Measurements from ENCODE around the gene RANGRF.
"Not testable (repeated sequence)": the region's sequence is repeated elsewhere in the genome, so short reads cannot be mapped to it uniquely, and the experiment has no call there.

Gene RANGRF

DNA sequence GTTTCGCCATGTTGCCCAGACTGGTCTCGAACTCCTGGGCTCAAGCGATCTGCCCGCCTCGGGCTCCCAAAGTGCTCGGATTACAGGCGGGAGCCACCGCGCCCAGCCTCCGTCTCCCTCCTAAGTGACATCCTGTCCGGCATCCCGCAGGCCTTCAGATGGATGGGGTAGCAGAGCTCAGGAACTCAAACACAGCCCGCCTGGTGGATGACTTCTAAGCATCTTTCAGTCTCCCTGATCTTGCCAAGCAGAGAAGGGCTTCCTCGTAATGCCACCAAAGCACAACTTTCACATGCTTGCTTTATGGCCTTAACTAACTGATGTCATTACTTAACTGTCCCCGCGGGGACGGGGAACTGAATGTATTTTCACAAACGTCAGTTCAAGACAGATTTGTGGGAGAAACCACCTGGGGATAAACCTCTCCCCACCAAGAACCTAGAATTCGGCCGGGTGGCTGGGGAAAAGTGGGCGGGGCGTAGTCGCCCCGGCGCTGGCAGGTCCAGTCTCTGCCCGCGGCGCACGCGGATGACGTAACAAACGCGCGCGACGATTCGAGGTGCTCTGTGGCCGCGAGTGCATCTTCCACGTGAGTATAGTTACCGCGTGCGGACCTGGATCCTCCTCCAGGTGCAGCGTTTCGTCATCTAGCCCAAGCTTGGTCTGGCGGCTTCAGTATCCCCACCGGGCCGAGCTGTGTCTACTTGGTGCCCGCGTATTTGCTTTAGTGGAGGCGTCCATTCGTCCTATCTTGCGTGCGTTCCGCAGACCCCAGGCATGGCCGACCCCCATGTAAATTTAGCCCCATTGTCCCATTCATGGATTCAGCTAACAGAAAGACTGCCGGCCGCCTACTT, 39.5 kb upstream of the RANGRF start, which contains the start of gene PFAS:
TSS of gene PFAS (plus strand) at position 539 of the 857 bp plus-strand sequence. CDS start 4,649 bp downstream, outside the sequence.
- H3K27me3 ChIP-seq (ENCODE audit: control insufficient read depth, low read length) = no peaks in the 10 kb centered on the region
- peaks cover 77% of the 10 kb centered on the region for H3K79me2 ChIP-seq (ENCODE audit: control insufficient read depth, low read length)
- peaks cover 25% of the 10 kb centered on the region for H3F3A ChIP-seq (ENCODE audit: control insufficient read depth, insufficient read depth)
- no peaks in the 10 kb centered on the region for H4K20me1 ChIP-seq (ENCODE audit: control insufficient read depth, insufficient read depth, low read depth, low read length)
- H3K27ac ChIP-seq (ENCODE audit: low read depth, low read length) = peak within 1 kb of the TSS; percentile 99
- H3K9me3 ChIP-seq (ENCODE audit: control insufficient read depth, insufficient read depth, low read length) = no peaks in the 10 kb centered on the region
- H3K9me2 ChIP-seq (replicated peaks; ENCODE audit: control insufficient read depth, low read length) = no peaks in the 10 kb centered on the region
- H3K4me1 ChIP-seq (ENCODE audit: control insufficient read depth, low read length) = peaks cover 35% of the 10 kb centered on the region
- TF ChIP-seq, protein P1, sequence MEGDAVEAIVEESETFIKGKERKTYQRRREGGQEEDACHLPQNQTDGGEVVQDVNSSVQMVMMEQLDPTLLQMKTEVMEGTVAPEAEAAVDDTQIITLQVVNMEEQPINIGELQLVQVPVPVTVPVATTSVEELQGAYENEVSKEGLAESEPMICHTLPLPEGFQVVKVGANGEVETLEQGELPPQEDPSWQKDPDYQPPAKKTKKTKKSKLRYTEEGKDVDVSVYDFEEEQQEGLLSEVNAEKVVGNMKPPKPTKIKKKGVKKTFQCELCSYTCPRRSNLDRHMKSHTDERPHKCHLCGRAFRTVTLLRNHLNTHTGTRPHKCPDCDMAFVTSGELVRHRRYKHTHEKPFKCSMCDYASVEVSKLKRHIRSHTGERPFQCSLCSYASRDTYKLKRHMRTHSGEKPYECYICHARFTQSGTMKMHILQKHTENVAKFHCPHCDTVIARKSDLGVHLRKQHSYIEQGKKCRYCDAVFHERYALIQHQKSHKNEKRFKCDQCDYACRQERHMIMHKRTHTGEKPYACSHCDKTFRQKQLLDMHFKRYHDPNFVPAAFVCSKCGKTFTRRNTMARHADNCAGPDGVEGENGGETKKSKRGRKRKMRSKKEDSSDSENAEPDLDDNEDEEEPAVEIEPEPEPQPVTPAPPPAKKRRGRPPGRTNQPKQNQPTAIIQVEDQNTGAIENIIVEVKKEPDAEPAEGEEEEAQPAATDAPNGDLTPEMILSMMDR (IDR thresholded peaks at IDR 0.05; ENCODE audit: low read depth, low read length, poor library complexity, severe bottlenecking) = no peak
- TF ChIP-seq EZH2phosphoT487 (IDR thresholded peaks at IDR 0.05; ENCODE audit: borderline replicate concordance, low read length) = no peak
- H3K36me3 ChIP-seq (ENCODE audit: control insufficient read depth, low read length) = peaks cover 49% of the 10 kb centered on the region
- peak within 1 kb of the TSS; percentile 98 for H3K4me2 ChIP-seq (ENCODE audit: low read length)
- peak within 1 kb of the TSS; percentile 98 for H3K4me3 ChIP-seq (ENCODE audit: low read length)

DNA sequence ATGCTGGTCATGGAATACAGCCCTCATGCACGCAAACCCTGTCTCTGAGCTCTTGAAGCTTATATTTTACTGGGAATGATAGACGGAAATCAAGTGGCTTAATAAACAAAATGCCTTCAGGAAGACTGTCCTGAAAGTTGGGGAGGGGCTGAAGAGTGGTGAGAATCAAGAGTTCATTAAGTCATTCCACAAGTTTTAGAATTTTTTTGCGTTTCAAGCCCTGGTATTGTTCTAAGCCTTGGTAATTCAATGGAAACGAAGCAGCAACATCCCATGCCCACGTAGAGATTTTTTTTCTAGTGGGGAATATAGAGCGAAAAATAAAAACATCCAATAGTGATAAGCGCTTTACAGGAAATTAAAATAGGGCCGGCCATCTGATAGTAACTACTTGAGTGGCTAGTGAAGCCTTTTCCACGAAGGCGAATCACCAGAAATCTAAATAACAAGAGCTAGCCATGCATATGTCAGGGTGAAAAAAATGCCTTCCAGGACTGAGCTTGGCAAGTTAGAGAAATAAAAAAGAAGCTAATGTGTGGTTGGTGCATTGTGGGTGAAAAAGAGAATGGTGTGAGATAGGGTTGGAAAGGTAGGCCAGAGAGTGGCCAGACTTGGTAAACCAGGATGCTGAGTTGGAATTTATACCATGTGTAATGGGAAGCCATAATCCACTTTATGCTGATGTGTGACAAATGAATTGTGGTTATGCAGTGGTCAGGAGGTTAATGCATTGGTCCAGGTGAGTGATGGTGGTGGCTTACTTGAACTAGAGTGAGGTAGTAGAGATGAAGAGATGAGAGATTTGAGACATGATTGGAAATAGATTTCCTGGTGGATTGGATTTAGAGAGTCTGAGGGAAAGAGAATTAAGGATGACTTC, 38.6 kb upstream of the RANGRF start:
- H4K20me1 ChIP-seq (ENCODE audit: control insufficient read depth, insufficient read depth, low read depth, low read length) = no peaks in the 10 kb centered on the region
- H3F3A ChIP-seq (ENCODE audit: control insufficient read depth, insufficient read depth) = peaks cover 22% of the 10 kb centered on the region
- H3K4me1 ChIP-seq (ENCODE audit: control insufficient read depth, low read length) = peaks cover 30% of the 10 kb centered on the region
- peaks cover 47% of the 10 kb centered on the region for H3K36me3 ChIP-seq (ENCODE audit: control insufficient read depth, low read length)
- peak overlapping the region; percentile 98 for H3K4me2 ChIP-seq (ENCODE audit: low read length)
- peak overlapping the region; percentile 99 for H3K27ac ChIP-seq (ENCODE audit: low read depth, low read length)
- H3K79me2 ChIP-seq (ENCODE audit: control insufficient read depth, low read length) = peaks cover 69% of the 10 kb centered on the region
- H3K4me3 ChIP-seq (ENCODE audit: low read length) = peak overlapping the region; percentile 98
- H3K9me2 ChIP-seq (replicated peaks; ENCODE audit: control insufficient read depth, low read length) = no peaks in the 10 kb centered on the region
- H3K27me3 ChIP-seq (ENCODE audit: control insufficient read depth, low read length) = no peaks in the 10 kb centered on the region
- TF ChIP-seq EZH2phosphoT487 (IDR thresholded peaks at IDR 0.05; ENCODE audit: borderline replicate concordance, low read length) = no peak
- TF ChIP-seq, protein P1 (IDR thresholded peaks at IDR 0.05; ENCODE audit: low read depth, low read length, poor library complexity, severe bottlenecking) = no peak
- no peaks in the 10 kb centered on the region for H3K9me3 ChIP-seq (ENCODE audit: control insufficient read depth, insufficient read depth, low read length)

DNA sequence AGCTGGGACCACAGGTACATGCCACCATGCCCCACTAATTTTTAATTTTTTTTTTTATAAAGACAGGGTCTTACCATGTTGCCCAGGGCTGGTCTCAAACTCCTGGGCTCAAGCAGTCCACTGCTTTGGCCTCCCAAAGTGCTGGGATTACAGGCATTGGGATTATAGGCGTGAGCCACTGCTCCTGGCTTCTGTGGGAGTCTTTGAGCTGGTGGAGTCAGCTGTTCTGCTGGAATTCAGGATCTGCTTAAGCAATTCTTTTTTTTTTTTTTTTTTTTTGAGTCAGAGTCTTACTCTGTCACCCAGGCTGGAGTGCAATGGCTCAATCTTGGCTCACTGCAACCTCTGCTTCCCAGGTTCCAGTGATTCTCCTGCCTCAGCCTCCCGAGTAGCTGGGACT, 37.1 kb upstream of the RANGRF start:
- H3K79me2 ChIP-seq (ENCODE audit: control insufficient read depth, low read length) = peaks cover 54% of the 10 kb centered on the region
- peaks cover 50% of the 10 kb centered on the region for H3K36me3 ChIP-seq (ENCODE audit: control insufficient read depth, low read length)
- not testable (repeated sequence) for H3K9me2 ChIP-seq (replicated peaks; ENCODE audit: control insufficient read depth, low read length); H3K9me3 ChIP-seq (ENCODE audit: control insufficient read depth, insufficient read depth, low read length); H3K4me3 ChIP-seq (ENCODE audit: low read length); H3K27me3 ChIP-seq (ENCODE audit: control insufficient read depth, low read length); H4K20me1 ChIP-seq (ENCODE audit: control insufficient read depth, insufficient read depth, low read depth, low read length); H3K4me2 ChIP-seq (ENCODE audit: low read length); H3K27ac ChIP-seq (ENCODE audit: low read depth, low read length)
- peaks cover 20% of the 10 kb centered on the region for H3F3A ChIP-seq (ENCODE audit: control insufficient read depth, insufficient read depth)
- peaks cover 15% of the 10 kb centered on the region for H3K4me1 ChIP-seq (ENCODE audit: control insufficient read depth, low read length)
